WTC11 (cell line): Measurements from ENCODE around the gene RPS21. TPM values are rescaled to one million over a fixed set of nuclear protein-coding genes. Genes with fewer than 3 reads are reported as not detected.

ENCODE experiments used
- ATAC-seq: fragments of 200-7000 bp; cut with Tn5 transposase; 2 replicates; pipeline ENCODE4 v1.10.0; 2021; ENCODE audit warnings: mild to moderate bottlenecking, moderate library complexity
- CTCF ChIA-PET: fragments of 300-600 bp; sonication (Branson Sonifier 250); formaldehyde crosslinking; loops from one replicate; lab custom pipeline; 2021; ENCODE audit warnings: antibody characterized with exemption; lab: Charles Lee
- POLR2A ChIA-PET: fragments of 350-600 bp; sonication (Branson Sonifier 250); formaldehyde crosslinking; loops from one replicate; lab custom pipeline; 2021; ENCODE audit warnings: antibody characterized with exemption; lab: Charles Lee
- DNase-seq: peaks from one replicate; pipeline ENCODE4 v3.0.0; 2021; ENCODE audit warnings: low spot score
- H3K27ac Mint-ChIP-seq: 2 replicates; pipeline ENCODE4 v1.8.0; 2021; ENCODE audit warnings: mixed read lengths
- H3K27me3 Mint-ChIP-seq: 2 replicates; pipeline ENCODE4 v1.8.0; 2021; ENCODE audit warnings: low read depth, mild to moderate bottlenecking, moderate library complexity, mixed read lengths
- H3K36me3 Mint-ChIP-seq: 2 replicates; pipeline ENCODE4 v1.8.0; 2021; ENCODE audit warnings: mixed read lengths
- H3K4me1 Mint-ChIP-seq: 2 replicates; pipeline ENCODE4 v1.8.0; 2022; ENCODE audit warnings: mixed read lengths
- H3K4me3 Mint-ChIP-seq: 2 replicates; pipeline ENCODE4 v1.8.0; 2021; ENCODE audit warnings: mild to moderate bottlenecking, moderate library complexity, mixed read lengths
- H3K9me3 Mint-ChIP-seq: 2 replicates; pipeline ENCODE4 v1.8.0; 2021; ENCODE audit warnings: mixed read lengths
- AR ChIP-seq: fragments of 250-450 bp; sonication (Bioruptor Pico); IDR thresholded peaks from 2 replicates; pipeline ENCODE4 v1.9.0; 2021; ENCODE audit warnings: mild to moderate bottlenecking
- ATF1 ChIP-seq: sonication (generic); formaldehyde crosslinking; IDR thresholded peaks from 2 replicates; pipeline ENCODE4 v1.8.1; 2023; ENCODE audit warnings: mild to moderate bottlenecking, moderate library complexity, missing genetic modification reagents
- CREB1 ChIP-seq: sonication (generic); formaldehyde crosslinking; IDR thresholded peaks from 2 replicates; pipeline ENCODE4 v1.8.0; 2023; ENCODE audit warnings: mild to moderate bottlenecking, missing genetic modification reagents
- GTF2I ChIP-seq: fragments of 250-450 bp; sonication (Bioruptor Pico); conservative IDR thresholded peaks from 2 replicates; pipeline ENCODE4 v1.4.0; 2021; ENCODE audit warnings: mild to moderate bottlenecking
- HMGA2 ChIP-seq: fragments of 250-450 bp; sonication (Bioruptor Pico); IDR thresholded peaks from 2 replicates; pipeline ENCODE4 v1.4.0; 2021; ENCODE audit warnings: mild to moderate bottlenecking, moderate library complexity
- NFYB ChIP-seq: sonication (generic); formaldehyde crosslinking; conservative IDR thresholded peaks from 2 replicates; pipeline ENCODE4 v1.8.0; 2022; ENCODE audit warnings: low read depth, missing genetic modification reagents
- NR1H2 ChIP-seq: sonication (generic); formaldehyde crosslinking; IDR thresholded peaks from 2 replicates; pipeline ENCODE4 v1.9.0; 2021; ENCODE audit warnings: mild to moderate bottlenecking, moderate library complexity, missing genetic modification reagents
- SMAD4 ChIP-seq: sonication (generic); formaldehyde crosslinking; IDR thresholded peaks from 2 replicates; pipeline ENCODE4 v1.8.0; 2022; ENCODE audit warnings: mild to moderate bottlenecking, missing genetic modification reagents
- TCF7 ChIP-seq: sonication (generic); formaldehyde crosslinking; IDR thresholded peaks from 2 replicates; pipeline ENCODE4 v1.8.0; 2022; ENCODE audit warnings: mild to moderate bottlenecking, low read depth, missing genetic modification reagents, moderate library complexity
- TEAD1 ChIP-seq: sonication (generic); formaldehyde crosslinking; IDR thresholded peaks from 2 replicates; pipeline ENCODE4 v1.8.0; 2022; ENCODE audit warnings: mild to moderate bottlenecking, missing genetic modification reagents
- TP53 ChIP-seq: sonication (generic); formaldehyde crosslinking; IDR thresholded peaks from 2 replicates; pipeline ENCODE4 v1.8.1; 2023; ENCODE audit warnings: mild to moderate bottlenecking, missing genetic modification reagents
- USF2 ChIP-seq: sonication (generic); formaldehyde crosslinking; IDR thresholded peaks from 2 replicates; pipeline ENCODE4 v1.8.1; 2023; ENCODE audit warnings: mild to moderate bottlenecking, missing genetic modification reagents, moderate library complexity
- ZNF232 ChIP-seq: sonication (generic); formaldehyde crosslinking; IDR thresholded peaks from 2 replicates; pipeline ENCODE4 v1.8.0; 2022; ENCODE audit warnings: mild to moderate bottlenecking, missing genetic modification reagents
- ZNF281 ChIP-seq: sonication (generic); formaldehyde crosslinking; IDR thresholded peaks from 2 replicates; pipeline ENCODE4 v1.8.0; 2023; ENCODE audit warnings: mild to moderate bottlenecking, missing genetic modification reagents
- ZNF532 ChIP-seq: fragments of 250-450 bp; sonication (Bioruptor Pico); IDR thresholded peaks from 2 replicates; pipeline ENCODE4 v1.9.0; 2021; ENCODE audit warnings: mild to moderate bottlenecking, borderline replicate concordance
- ZSCAN18 ChIP-seq: fragments of 250-450 bp; sonication (Bioruptor Pico); IDR thresholded peaks from 2 replicates; pipeline ENCODE4 v2.1.2; 2022; ENCODE audit warnings: mild to moderate bottlenecking, moderate library complexity
- total RNA-seq: library from RNA; stranded (reverse); gene quantifications from 3 replicates; pipeline ENCODE4 v1.2.3, GENCODE V29; 2021
- TF ChIP-seq, protein P1 (sequence below): fragments of 250-450 bp; sonication (Bioruptor Pico); conservative IDR thresholded peaks from 2 replicates; pipeline ENCODE4 v1.9.0; 2021; ENCODE audit warnings: mild to moderate bottlenecking

RPS21 gene
- total RNA-seq, 1 experiment from 2014 or later: 2,016 TPM

DNA sequence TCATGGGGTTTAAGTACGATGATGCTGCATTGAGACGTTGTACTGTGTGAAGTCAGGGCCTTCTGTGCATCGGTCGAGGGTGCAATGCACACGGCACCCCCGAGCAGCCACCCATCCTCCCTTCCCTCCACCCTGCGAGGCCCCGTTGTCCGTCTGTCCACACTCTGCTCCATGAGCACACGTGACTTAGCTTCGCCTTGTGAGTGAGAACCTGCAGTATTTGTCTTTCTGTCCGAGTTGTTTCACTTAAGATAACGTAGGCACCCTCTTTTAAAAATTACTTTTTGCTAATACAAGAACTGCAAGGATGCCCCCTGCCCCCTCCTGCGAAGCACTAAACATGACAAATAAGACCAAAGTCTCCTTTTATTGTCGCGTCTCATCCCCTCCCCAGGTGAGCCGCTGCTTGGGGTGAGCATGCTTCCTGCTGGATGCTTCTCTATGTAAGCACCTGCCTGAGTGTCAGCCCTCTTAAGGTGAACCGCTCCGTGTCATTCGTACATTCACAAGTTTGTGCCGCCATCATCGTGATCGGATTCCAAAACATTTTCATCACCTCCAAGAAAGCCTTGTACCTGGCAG lies 44.1 kb downstream of the RPS21 start:
- H3K9me3 Mint-ChIP-seq: no peaks in the 10 kb centered on the region
- H3K36me3 Mint-ChIP-seq: no peaks in the 10 kb centered on the region
- ATAC-seq (no peak), DNase-seq (no peak)
- no peaks in the 10 kb centered on the region; the same call in none of the 2 replicates for H3K27me3 Mint-ChIP-seq
- no peak overlapping the region; the same call in 1 of the 2 replicates for H3K27ac Mint-ChIP-seq
- POLR2A ChIA-PET: no interaction called here
- TF ChIP-seq USF2 (CRISPR knock-in tag) (0 out of 2 replicates have a peak, but pooled peaks have one; percentile 41), TEAD1 (CRISPR knock-in tag) (no peak), HMGA2 (CRISPR knock-in tag) (no peak), NFYB (no peak)
- H3K4me3 Mint-ChIP-seq: no peak overlapping the region
- CTCF ChIA-PET: interaction anchor here (2.0 kb wide), 1 partner anchor 21 kb away, joined by 6 read pairs; no protein-coding TSS in a partner anchor
- H3K4me1 Mint-ChIP-seq: peaks cover 36% of the 10 kb centered on the region

DNA sequence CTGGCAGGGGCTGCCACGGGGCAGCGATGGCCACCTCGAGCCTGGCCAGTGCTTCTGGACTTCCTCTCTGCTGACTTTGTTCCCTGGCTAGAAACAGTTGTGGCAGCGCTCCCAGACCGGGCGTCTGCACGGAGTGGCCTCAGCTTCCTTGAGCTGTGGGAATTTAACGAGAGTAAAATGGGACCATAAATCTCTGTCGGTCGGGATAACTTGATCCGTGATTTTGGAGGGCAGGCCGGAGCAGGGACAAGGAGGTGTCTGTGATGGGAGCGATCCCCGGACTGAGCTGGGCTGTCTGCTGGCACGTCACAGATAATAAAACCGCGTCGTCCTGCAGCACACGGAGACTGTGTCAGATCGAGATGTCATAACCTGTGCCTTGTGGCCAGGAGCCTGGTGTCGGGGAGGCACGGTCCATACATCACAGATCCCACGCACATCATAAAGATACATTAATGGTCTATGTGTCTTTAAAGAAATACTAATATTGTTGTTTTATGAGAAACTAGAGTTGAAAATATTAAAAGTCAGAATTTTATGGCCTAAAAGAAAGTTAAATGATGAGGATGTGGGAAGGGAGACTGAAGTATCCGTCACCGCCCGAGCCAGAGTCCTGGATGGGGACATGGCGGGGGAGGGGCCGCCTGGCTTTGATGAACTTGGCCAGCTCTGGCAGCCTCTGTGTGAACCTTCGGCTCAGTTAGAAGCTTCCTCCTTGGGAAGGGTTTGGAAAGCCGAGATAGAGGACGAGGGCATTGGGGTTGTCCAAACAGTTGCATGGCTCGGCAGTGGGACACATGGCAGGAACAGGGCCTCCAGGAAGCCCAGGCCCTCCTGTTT lies 47.0 kb downstream of the RPS21 start:
- Mint-ChIP-seq H3K36me3 (no peaks in the 10 kb centered on the region), H3K4me1 (peaks cover 17% of the 10 kb centered on the region), H3K9me3 (no peaks in the 10 kb centered on the region; the same call in 1 of the 2 replicates), H3K27me3 (no peaks in the 10 kb centered on the region; the same call in none of the 2 replicates), H3K4me3 (no peak overlapping the region), H3K27ac (peak overlapping the region; percentile 13; the same call in 1 of the 2 replicates)
- ChIA-PET CTCF (interaction anchor here (1.2 kb wide), 1 partner anchor 24 kb away, joined by 3 read pairs; no protein-coding TSS in a partner anchor), POLR2A (no interaction called here)
- DNase-seq (no peak), ATAC-seq (no peak)
- no peak for TF ChIP-seq ZNF281 (CRISPR knock-in tag)
- no peak for TF ChIP-seq ATF1 (CRISPR knock-in tag)
- TF ChIP-seq NFYB: no peak
- no peak for TF ChIP-seq SMAD4 (CRISPR knock-in tag)
- TF ChIP-seq, protein P1, sequence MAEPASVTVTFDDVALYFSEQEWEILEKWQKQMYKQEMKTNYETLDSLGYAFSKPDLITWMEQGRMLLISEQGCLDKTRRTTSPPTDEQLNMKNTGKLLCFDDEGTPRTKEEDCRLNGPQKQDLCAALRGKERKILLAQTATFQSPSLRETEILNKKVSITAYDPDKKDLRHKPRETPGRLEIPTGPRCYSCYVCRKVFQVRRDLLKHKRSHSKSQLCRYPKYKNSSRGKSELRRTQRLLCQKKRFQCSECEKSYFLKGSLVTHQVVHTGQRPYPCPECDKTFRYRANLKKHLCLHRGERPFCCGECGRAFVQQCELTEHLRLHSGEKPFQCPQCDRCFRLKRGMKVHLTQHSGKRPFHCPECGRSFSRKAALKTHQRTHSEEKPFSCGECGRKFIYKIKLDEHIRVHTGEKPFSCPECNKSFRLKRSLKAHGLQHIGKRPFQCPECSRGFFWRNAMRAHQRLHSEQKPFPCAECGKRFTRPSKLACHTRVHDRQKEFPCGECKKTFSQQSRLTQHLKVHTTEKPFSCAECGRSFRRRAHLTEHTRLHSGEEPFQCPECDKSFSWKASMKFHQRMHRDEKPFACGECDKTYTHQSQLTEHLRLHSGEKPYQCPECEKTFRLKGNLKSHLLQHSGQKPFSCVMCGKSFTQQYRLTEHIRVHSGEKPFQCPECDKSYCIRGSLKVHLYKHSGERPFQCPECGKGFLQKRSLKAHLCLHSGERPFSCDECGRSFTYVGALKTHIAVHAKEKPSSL: no peak
- TF ChIP-seq CREB1: no peak
- TF ChIP-seq ZNF532 (CRISPR knock-in tag): no peak
- no peak for TF ChIP-seq GTF2I
- no peak for TF ChIP-seq TP53 (CRISPR knock-in tag)
- no peak for TF ChIP-seq NR1H2 (CRISPR knock-in tag)
- no peak for TF ChIP-seq AR (CRISPR knock-in tag)
- TF ChIP-seq ZNF232 (CRISPR knock-in tag): no peak
- TF ChIP-seq ZSCAN18 (CRISPR knock-in tag): no peak
- no peak for TF ChIP-seq TCF7
